HEK293 (cell line): ENCODE data around the gene ANAPC2.
A peak's percentile ranks its signal among the peaks of the same experiment; 100 is the strongest.

Source experiments
- CTCF ChIA-PET: fragments of 350-600 bp; formaldehyde crosslinking; extraction: SDS; loops from one replicate; lab custom pipeline; 2021; ENCODE audit warnings: antibody characterized with exemption; lab: Yijun Ruan, JAX
- POLR2A ChIA-PET: fragments of 300-600 bp; formaldehyde crosslinking; extraction: SDS; loops from one replicate; lab custom pipeline; 2020; ENCODE audit warnings: antibody characterized with exemption, inconsistent platforms; lab: Yijun Ruan, JAX
- H3K27ac ChIP-seq: fragments of 200-500 bp; sonication (Bioruptor generic); 2 replicates; pipeline ENCODE4 v1.5.1; 2014; ENCODE audit warnings: low read depth, low read length, control low read depth, inconsistent platforms; ENCODE audit errors: extremely low read depth
- H3K36me3 ChIP-seq, 2 experiments: fragments of 200-500 bp in 1 of 2; sonication (Bioruptor generic) in 1 of 2; 1 replicate in 1 of 2; 2 replicates in 1 of 2; pipeline ENCODE4 v1.5.1; 2014 to 2017; ENCODE audit warnings: inconsistent platforms in 2 of 2, low read length in 2 of 2; ENCODE audit not compliant: control insufficient read depth in 2 of 2, insufficient read depth in 1 of 2
- H3K4me1 ChIP-seq: fragments of 200-500 bp; sonication (Bioruptor generic); 2 replicates; pipeline ENCODE4 v1.5.1; 2014; ENCODE audit warnings: mild to moderate bottlenecking, low read length, inconsistent platforms; ENCODE audit not compliant: control insufficient read depth, insufficient read depth
- H3K4me3 ChIP-seq: 2 replicates; pipeline ENCODE4 v1.5.1; 2011; ENCODE audit warnings: low read depth, mild to moderate bottlenecking, control low read depth, low read length, moderate library complexity
- H3K9me3 ChIP-seq: fragments of 200-500 bp; sonication (Bioruptor generic); 2 replicates; pipeline ENCODE4 v1.5.1; 2014; ENCODE audit warnings: low read depth, low read length, inconsistent platforms; ENCODE audit not compliant: control insufficient read depth, insufficient read depth
- ATF2 ChIP-seq: fragments of 450-650 bp; formaldehyde crosslinking; IDR thresholded peaks from 2 replicates; pipeline ENCODE4 v1.5.1; 2016; ENCODE audit warnings: missing biosample characterization, missing genetic modification characterization, low read depth
- BCL11B ChIP-seq: fragments of 450-650 bp; formaldehyde crosslinking; IDR thresholded peaks from 2 replicates; pipeline ENCODE4 v1.5.1; 2016; ENCODE audit warnings: low read depth, missing biosample characterization, missing genetic modification characterization
- GFI1B ChIP-seq: fragments of 450-650 bp; formaldehyde crosslinking; IDR thresholded peaks from 2 replicates; pipeline ENCODE4 v1.5.1; 2016; ENCODE audit warnings: missing biosample characterization, missing genetic modification characterization
- GLIS1 ChIP-seq: fragments of 450-650 bp; formaldehyde crosslinking; IDR thresholded peaks from 2 replicates; pipeline ENCODE4 v1.5.1; 2016; ENCODE audit warnings: missing biosample characterization, missing genetic modification characterization
- GLIS2 ChIP-seq: fragments of 450-650 bp; formaldehyde crosslinking; IDR thresholded peaks from 2 replicates; pipeline ENCODE4 v1.5.1; 2016; ENCODE audit warnings: missing biosample characterization, missing genetic modification characterization
- KLF8 ChIP-seq: fragments of 450-650 bp; formaldehyde crosslinking; IDR thresholded peaks from 2 replicates; pipeline ENCODE4 v1.5.1; 2016; ENCODE audit warnings: missing biosample characterization, missing genetic modification characterization
- MYNN ChIP-seq: fragments of 450-650 bp; formaldehyde crosslinking; IDR thresholded peaks from 2 replicates; pipeline ENCODE4 v1.5.1; 2016; ENCODE audit warnings: missing biosample characterization, missing genetic modification characterization, borderline replicate concordance
- MZF1 ChIP-seq: fragments of 450-650 bp; formaldehyde crosslinking; IDR thresholded peaks from 2 replicates; pipeline ENCODE4 v1.5.1; 2017; ENCODE audit warnings: missing biosample characterization, missing genetic modification characterization, borderline replicate concordance
- REST ChIP-seq: fragments of 450-650 bp; formaldehyde crosslinking; IDR thresholded peaks from 2 replicates; pipeline ENCODE4 v1.5.1; 2016; ENCODE audit warnings: missing biosample characterization, missing genetic modification characterization
- ZFP37 ChIP-seq: fragments of 450-650 bp; formaldehyde crosslinking; IDR thresholded peaks from 2 replicates; pipeline ENCODE4 v1.5.1; 2016; ENCODE audit warnings: missing biosample characterization, missing genetic modification characterization
- ZNF148 ChIP-seq: fragments of 450-650 bp; formaldehyde crosslinking; IDR thresholded peaks from 2 replicates; pipeline ENCODE4 v1.5.0; 2017; ENCODE audit warnings: missing biosample characterization, missing genetic modification characterization, borderline replicate concordance
- ZNF184 ChIP-seq: fragments of 450-650 bp; IDR thresholded peaks from 2 replicates; pipeline ENCODE4 v1.5.1; 2018; ENCODE audit warnings: missing biosample characterization, mild to moderate bottlenecking, missing genetic modification characterization
- ZNF266 ChIP-seq: fragments of 450-650 bp; formaldehyde crosslinking; IDR thresholded peaks from 2 replicates; pipeline ENCODE4 v1.5.1; 2016; ENCODE audit warnings: missing biosample characterization, missing genetic modification characterization, low read depth
- ZNF274 ChIP-seq, 2 experiments: fragments of 200-500 bp in 1 of 2; fragments of 450-650 bp in 1 of 2; sonication (Bioruptor generic) in 1 of 2; formaldehyde crosslinking in 1 of 2; IDR thresholded peaks; 2 replicates each; pipeline versions ENCODE4 v1.5.1 to v1.6.1; 2014 to 2016; ENCODE audit warnings: borderline replicate concordance in 1 of 2, inconsistent platforms in 1 of 2, low read length in 1 of 2, missing biosample characterization in 1 of 2, missing genetic modification characterization in 1 of 2
- ZNF423 ChIP-seq: fragments of 450-650 bp; formaldehyde crosslinking; IDR thresholded peaks from 2 replicates; pipeline ENCODE4 v1.5.1; 2016; ENCODE audit warnings: missing biosample characterization, missing genetic modification characterization
- ZNF518A ChIP-seq: fragments of 450-650 bp; formaldehyde crosslinking; conservative IDR thresholded peaks from 2 replicates; pipeline ENCODE4 v1.5.1; 2016; ENCODE audit warnings: low read depth, missing biosample characterization, missing genetic modification characterization
- ZNF639 ChIP-seq: fragments of 450-650 bp; formaldehyde crosslinking; IDR thresholded peaks from 2 replicates; pipeline ENCODE4 v1.5.1; 2016; ENCODE audit warnings: missing biosample characterization, missing genetic modification characterization
- ZNF664 ChIP-seq: fragments of 450-650 bp; formaldehyde crosslinking; IDR thresholded peaks from 2 replicates; pipeline ENCODE4 v1.5.1; 2016; ENCODE audit warnings: missing biosample characterization, missing genetic modification characterization
- ZNF785 ChIP-seq: fragments of 450-650 bp; formaldehyde crosslinking; IDR thresholded peaks from 2 replicates; pipeline ENCODE4 v1.5.1; 2016; ENCODE audit warnings: missing biosample characterization, missing genetic modification characterization
- ZSCAN23 ChIP-seq: fragments of 450-650 bp; formaldehyde crosslinking; IDR thresholded peaks from 2 replicates; pipeline ENCODE4 v1.5.1; 2016; ENCODE audit warnings: missing biosample characterization, missing genetic modification characterization

Gene ANAPC2

GRCh38 chr9:137145731-137146526 is 42.4 kb downstream of the ANAPC2 start:
- TF ChIP-seq ZNF266 (tag by site-specific recombination) (no peak), KLF8 (tag by site-specific recombination) (no peak), ZNF148 (tag by site-specific recombination) (no peak), MYNN (no peak), GLIS1 (tag by site-specific recombination) (peak; percentile 83), ATF2 (tag by site-specific recombination) (no peak), ZNF423 (tag by site-specific recombination) (no peak), GFI1B (tag by site-specific recombination) (no peak), REST (tag by site-specific recombination) (peak; percentile 87), ZNF184 (tag by site-specific recombination) (no peak), BCL11B (no peak), ZNF274 (IDR thresholded peaks at IDR 0.05; ENCODE audit: low read length) (no peak), ZNF274 (tag by site-specific recombination; IDR thresholded peaks at IDR 0.05; ENCODE audit: borderline replicate concordance) (no peak), ZNF664 (tag by site-specific recombination) (no peak), ZFP37 (no peak), ZNF639 (tag by site-specific recombination) (no peak), MZF1 (tag by site-specific recombination) (no peak), ZSCAN23 (tag by site-specific recombination) (no peak), ZNF785 (tag by site-specific recombination) (no peak), ZNF518A (tag by site-specific recombination) (no peak), GLIS2 (tag by site-specific recombination) (peak; percentile 72; the same call in 1 of the 2 replicates)
- no peaks in the 10 kb centered on the region for H3K36me3 ChIP-seq
- H3K4me1 ChIP-seq: no peaks in the 10 kb centered on the region
- H3K9me3 ChIP-seq: no peaks in the 10 kb centered on the region
- H3K27ac ChIP-seq: no peak overlapping the region
- no peak overlapping the region for H3K4me3 ChIP-seq
- POLR2A ChIA-PET: interaction anchor here (0.6 to 1.1 kb wide), 3 partner anchors 11 to 22 kb away, joined by 3 to 7 read pairs (median 4); no protein-coding TSS in a partner anchor
- CTCF ChIA-PET: no interaction called here
